Measurements from ENCODE around the gene S100A14.
A peak's percentile ranks its signal among the peaks of the same experiment; 100 is the strongest.

Gene S100A14

DNA sequence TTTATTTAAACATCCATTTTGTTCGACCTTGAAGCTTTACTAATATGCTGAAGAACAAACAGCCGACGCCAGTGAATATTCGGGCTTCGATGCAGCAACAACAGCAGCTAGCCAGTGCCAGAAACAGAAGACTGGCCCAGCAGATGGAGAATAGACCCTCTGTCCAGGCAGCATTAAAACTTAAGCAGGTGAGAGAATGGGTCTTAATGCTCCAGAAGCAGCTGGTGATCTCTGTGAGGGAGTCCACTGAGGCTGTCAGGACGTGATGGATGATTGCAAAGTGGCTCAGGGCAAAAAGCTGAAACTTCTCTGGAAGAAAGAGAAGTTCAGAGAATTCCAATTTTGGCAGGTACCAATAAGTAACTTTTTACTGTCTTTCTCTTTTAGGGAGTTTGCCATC is 22.1 kb upstream of the S100A14 start:
- no peak for DNase-seq (ENCODE audit: low spot score)

DNA sequence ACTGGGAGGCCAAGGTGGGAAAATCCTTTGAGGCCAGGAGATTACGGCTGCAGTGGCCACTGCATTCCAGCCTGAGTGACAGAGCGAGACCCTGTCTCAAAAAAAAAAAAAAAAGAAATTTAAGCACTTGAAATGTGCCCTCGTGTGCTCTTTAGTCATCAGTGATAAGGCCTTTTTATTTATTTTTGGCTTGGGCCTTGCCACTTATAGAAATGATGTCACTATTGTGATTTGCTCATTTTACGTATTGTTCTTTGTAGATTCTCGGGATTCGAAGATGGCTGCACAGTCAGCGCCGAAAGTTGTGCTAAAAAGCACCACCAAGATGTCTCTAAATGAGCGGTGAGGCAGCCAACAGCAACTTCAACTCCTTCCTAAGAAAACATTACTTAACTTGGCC is 20.2 kb upstream of the S100A14 start:
- no peak for DNase-seq (ENCODE audit: low spot score)

DNA sequence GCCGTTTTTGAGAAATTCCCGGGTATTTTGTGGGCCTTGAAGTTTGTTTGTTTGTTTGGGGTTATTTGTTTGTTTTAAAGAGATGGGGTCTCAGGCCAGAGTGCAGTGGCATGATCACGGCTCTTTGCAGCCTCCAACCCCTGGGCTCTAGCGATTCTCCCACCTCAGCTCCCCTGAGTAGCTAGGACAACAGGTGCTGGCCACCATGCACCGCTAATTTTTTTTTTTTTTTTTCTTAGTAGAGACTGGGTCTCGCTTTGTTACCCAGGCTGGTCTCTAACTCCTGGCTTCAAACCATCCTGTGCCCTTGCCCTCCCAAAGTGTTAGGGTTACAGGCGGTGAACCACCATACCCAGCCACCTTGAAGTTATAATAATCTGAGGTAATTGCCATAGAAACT is 19.7 kb upstream of the S100A14 start:
- DNase-seq (ENCODE audit: low spot score), result no peak

DNA sequence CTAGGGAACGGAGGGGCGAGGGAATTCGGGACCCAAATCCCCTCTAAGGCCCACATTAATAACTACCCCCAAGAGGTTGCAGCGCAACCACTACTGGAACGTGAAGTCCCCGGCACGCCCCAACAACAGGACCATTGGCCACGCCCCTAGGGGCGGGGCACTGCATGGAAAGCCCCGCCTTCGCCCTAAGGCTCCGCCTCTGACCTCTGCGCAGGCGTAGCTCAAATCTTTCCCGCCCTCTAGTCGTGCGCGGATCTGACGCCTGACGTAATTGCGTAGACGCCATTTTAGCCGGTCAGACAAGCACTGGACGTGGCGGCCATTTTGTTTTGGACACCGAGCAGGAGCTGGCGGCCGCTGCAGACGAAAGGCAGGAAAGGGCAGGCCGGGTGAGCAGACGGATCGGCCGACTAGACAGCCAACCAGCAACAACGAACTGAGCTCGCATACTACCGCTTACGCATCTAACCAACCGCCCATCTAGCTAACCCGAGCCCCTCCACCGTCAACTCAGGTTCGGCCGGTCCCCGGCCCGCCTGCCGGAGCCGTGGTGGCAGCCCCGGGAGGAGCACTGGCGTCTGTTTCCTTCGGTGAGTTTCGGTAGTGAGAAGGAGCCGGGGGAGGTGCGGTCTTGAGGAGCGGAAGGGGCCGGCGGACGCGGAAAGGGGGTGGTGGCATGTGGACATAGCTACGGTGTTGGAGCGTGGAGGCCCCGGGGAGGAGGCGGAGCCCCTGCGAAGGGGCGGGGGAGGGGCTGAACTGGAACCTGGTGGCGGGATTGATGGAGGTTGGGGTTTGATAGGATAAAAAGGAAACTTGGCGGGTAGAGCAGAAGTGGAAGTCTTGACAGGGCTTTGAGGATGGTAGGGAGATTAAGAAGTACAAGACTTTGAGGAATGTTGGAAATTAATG is 17.9 kb upstream of the S100A14 start, which contains the start of gene CHTOP:
Gene CHTOP (plus strand): TSS at position 313 of the 912 bp plus-strand sequence. CDS start 2,523 bp downstream, outside the sequence.
- DNase-seq (ENCODE audit: low spot score), result peak; percentile 99

GRCh38 chr1:153633161-153633753 is 17.1 kb upstream of the S100A14 start:
- DNase-seq (ENCODE audit: low spot score), result no peak

- peak; percentile 18 for DNase-seq (ENCODE audit: low spot score)
These were observed 15.2 kb upstream of the S100A14 start for GRCh38 chr1:153631047-153632022.

DNA sequence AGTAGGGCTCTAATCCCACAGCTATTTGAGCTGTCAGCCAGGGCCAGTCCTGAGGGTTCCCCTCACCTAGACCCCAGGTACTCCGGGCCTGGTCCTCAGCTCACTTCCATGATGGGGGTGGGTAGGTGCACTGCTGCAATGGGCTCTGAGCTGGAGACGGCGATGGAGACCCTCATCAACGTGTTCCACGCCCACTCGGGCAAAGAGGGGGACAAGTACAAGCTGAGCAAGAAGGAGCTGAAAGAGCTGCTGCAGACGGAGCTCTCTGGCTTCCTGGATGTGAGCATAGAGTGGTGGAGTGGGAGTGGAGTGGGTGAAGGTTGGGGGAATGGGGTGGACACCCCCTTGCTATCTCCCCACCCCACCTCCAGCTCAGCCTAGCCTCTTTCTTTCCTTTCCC is 14.3 kb upstream of the S100A14 start:
- no peak for DNase-seq (ENCODE audit: low spot score)

DNA sequence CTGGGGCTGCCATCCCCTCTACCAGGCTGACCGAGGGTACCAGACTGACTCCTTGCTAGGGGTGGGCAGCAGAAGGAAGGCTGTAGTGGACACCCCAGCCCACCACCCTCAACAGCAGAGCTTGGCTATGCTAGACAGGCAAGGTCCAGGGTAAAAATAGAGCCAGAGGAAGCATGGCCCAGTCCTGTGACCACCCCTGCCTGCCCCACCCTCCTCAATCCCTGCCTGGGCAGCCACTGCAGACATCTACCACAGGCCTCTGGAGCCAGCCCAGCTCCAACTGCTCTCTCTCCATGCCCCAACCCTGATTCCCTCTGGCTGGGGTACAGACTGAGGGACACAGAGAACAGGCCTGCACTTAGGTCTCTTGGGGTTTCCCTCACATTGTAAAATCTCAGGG is 13.8 kb upstream of the S100A14 start:
- no peak for DNase-seq (ENCODE audit: low spot score)

- no peak for DNase-seq (ENCODE audit: low spot score)
These were observed 13.2 kb upstream of the S100A14 start for GRCh38 chr1:153629343-153629665.

GRCh38 chr1:153628638-153629342 is 12.7 kb upstream of the S100A14 start:
- no peak for DNase-seq (ENCODE audit: low spot score)

GRCh38 chr1:153627715-153628626 is 11.8 kb upstream of the S100A14 start, which contains the start of gene S100A1:
Gene S100A1, plus strand, starts transcription at chr1:153628434. Its CDS starts 2,088 bp downstream, at chr1:153630522.
- peak; percentile 52 for DNase-seq (ENCODE audit: low spot score)

DNA sequence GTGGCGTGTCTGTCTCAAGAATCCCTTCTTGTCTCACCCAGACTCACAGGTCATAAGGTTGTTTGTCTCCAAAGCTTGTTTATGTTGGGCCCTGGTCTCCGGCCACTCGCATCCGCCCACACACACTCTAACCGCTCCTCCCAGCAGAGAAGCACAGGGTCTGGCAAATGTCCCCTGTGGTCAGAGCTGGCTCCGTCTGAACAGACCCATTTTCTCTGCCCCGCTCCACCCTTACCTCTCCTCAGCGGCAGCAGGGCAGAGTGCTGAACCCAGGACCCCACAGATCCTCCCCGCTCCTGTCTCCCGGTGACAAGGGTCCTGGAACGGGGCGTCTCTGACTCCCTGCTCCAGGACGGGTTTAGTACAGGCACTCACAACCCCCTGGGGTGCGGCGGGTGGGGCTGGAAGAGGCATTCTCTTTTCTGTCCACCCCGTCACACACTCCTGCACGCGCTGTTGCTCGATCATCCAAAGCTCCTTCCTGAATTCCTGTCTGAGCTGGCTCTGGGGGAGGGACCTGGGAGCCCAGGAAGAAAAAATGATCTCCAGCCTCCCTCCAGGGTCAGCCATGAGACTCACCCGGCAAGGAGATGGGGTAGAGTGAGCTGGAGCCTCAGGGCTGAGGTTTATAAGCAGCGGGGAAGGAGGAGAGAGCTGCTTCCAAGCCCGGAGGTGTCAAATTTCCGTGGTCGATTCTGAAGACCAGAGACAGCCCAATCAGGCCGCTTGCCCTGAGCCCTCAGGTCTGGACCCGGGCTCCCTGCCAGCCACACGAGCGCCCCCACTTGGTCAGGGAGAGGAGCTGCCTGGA is 11.0 kb upstream of the S100A14 start, which contains the start of gene S100A13:
Gene S100A13 (minus strand): TSS at position 602 of the 811 bp plus-strand sequence. CDS start 1,033 bp downstream, outside the sequence.
- peak; percentile 98 for DNase-seq (ENCODE audit: low spot score)

DNA sequence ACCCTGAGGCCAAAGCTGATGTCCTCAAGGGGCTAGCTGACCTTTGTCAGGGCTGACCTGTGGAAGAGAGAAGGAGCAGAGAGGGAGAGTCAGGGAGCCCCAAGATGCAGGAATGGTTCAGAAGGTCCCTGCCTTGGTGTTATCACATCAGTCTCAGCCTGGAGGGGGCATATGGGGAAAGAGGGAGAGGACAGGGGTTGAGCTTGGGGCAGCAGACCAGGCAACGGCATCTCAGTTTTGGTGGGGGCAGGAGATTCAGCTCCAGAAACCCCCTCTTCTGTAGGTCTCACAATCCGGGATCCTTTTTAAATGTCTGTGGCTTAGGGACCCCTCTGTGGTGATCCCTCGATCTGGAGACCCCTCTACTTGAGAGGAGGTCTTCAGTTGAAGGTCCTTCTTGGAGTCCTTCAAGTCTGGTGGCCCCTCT is 10.4 kb upstream of the S100A14 start:
- no peak for DNase-seq (ENCODE audit: low spot score)

GRCh38 chr1:153624965-153625611 is 9.0 kb upstream of the S100A14 start:
- DNase-seq (ENCODE audit: low spot score), result no peak

- DNase-seq (ENCODE audit: low spot score), result no peak
These were observed 7.0 kb upstream of the S100A14 start for GRCh38 chr1:153623101-153623500.

DNA sequence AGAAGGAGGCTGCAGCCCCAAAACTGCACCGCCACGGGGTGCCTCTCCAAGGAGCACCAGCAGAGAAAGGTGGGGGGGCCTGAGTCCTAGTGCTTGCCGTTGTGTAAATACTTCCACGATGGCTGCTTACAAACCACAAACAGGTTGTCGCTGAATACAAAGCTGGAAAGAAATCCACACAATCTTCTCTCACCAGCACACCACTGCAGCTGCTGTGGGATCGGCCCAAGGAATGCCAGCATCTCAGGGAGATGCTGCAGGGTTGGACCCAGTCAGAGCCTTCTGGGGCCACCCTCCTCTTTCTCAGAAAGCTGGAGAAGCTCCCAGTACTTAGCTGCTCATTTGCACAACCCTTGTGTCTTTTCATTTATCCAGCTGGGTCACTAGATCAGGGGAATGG is 3.0 kb upstream of the S100A14 start:
- DNase-seq (ENCODE audit: low spot score), result no peak

GRCh38 chr1:153617663-153618062 is 1.5 kb upstream of the S100A14 start:
- peak; percentile 89 for DNase-seq (ENCODE audit: low spot score)

DNA sequence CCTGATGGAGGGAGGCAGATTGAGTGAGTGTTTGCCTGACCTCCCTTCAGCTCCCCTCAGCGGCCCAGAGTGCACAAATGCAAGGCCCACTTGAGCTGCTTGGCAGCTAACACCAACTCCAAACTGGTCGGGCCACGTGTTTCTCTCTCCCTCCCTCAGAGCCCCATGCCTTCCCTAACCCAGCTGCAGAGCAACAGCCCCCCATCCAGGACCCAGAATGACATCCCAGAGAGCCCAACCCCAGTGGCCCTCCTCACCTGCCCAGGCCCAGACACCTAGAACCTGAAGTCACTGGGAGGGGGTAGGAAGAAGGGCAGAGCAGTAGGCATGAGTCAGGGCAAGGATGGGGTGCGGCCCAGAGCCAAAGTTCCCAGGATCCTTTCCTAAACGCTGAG is 789 bp upstream of the S100A14 start:
- DNase-seq (ENCODE audit: low spot score), result no peak

DNA sequence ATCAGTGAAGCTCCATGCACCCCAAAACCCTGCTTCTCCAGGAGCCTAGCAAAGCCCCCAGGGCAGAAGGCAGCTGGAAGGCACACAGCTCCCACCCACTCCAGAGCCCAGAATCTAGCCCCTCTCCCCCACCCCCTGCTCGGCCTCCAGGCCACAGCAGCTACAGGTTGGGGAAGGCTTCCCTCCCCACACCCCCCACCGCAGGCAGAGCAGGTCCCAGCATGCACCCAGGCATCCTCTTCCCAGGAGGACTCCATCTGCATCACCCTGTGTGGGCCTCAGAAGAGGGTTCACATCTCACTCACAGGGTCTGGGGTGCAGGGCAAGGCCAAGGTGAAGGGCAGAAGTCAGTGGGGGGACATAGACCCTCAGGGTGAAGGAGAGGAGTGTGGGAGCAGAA is 719 bp downstream of the S100A14 start:
- no peak for DNase-seq (ENCODE audit: low spot score)

All from kidney tubule cell (primary cell).